GM19328 (cell line): Measurements from ENCODE around the gene SLMAP.

Experiments used
- ATAC-seq: cut with Tn5 transposase; IDR thresholded peaks from one replicate; pipeline ENCODE4 v1.9.1; 2021; ENCODE audit warnings: mild to moderate bottlenecking, moderate library complexity; ENCODE audit not compliant: unreplicated experiment

Gene SLMAP

GRCh38 chr3:57937092-57937491, 181.0 kb downstream of the SLMAP start:
- no peak for ATAC-seq

GRCh38 chr3:57939775-57940174, 183.7 kb downstream of the SLMAP start:
- ATAC-seq = no peak

- no peak for ATAC-seq
Observed at GRCh38 chr3:57942388-57942787, 186.3 kb downstream of the SLMAP start.

GRCh38 chr3:57942872-57943283, 186.8 kb downstream of the SLMAP start:
- no peak for ATAC-seq

GRCh38 chr3:57943525-57944495, 187.7 kb downstream of the SLMAP start:
- ATAC-seq = no peak

- ATAC-seq = no peak
Observed at GRCh38 chr3:57946970-57947381, 190.9 kb downstream of the SLMAP start.

- ATAC-seq = no peak
Observed at GRCh38 chr3:57948080-57948671, 192.1 kb downstream of the SLMAP start.

- no peak for ATAC-seq
Observed at GRCh38 chr3:57948781-57949242, 192.7 kb downstream of the SLMAP start.

GRCh38 chr3:57949344-57949743, 193.2 kb downstream of the SLMAP start:
- no peak for ATAC-seq

GRCh38 chr3:57949785-57950615, 193.9 kb downstream of the SLMAP start:
- no peak for ATAC-seq

- ATAC-seq = no peak
Observed at GRCh38 chr3:57951066-57951882, 195.2 kb downstream of the SLMAP start.

- ATAC-seq = no peak
Observed at GRCh38 chr3:57952208-57952631, 196.1 kb downstream of the SLMAP start.

GRCh38 chr3:57952651-57953050, 196.5 kb downstream of the SLMAP start:
- ATAC-seq = no peak

GRCh38 chr3:57953576-57953975, 197.5 kb downstream of the SLMAP start:
- ATAC-seq = no peak

GRCh38 chr3:57956119-57956832, 200.2 kb downstream of the SLMAP start:
- ATAC-seq = no peak

GRCh38 chr3:57956833-57957174, 200.7 kb downstream of the SLMAP start:
- no peak for ATAC-seq

- ATAC-seq = no peak
Observed at GRCh38 chr3:57957824-57958223, 201.7 kb downstream of the SLMAP start.

GRCh38 chr3:57958642-57959422, 202.7 kb downstream of the SLMAP start:
- ATAC-seq = no peak
